NCI-H1436 treated with DMSO at 0.1 percent for 48 hours (cell line): ENCODE results near the gene SRPX2.
A peak's percentile ranks its signal among the peaks of the same experiment; 100 is the strongest.

Experiments used
- DNase-seq: peaks from one replicate; lab custom pipeline; 2025; lab: John Stamatoyannopoulos, UW

The SRPX2 gene

DNA sequence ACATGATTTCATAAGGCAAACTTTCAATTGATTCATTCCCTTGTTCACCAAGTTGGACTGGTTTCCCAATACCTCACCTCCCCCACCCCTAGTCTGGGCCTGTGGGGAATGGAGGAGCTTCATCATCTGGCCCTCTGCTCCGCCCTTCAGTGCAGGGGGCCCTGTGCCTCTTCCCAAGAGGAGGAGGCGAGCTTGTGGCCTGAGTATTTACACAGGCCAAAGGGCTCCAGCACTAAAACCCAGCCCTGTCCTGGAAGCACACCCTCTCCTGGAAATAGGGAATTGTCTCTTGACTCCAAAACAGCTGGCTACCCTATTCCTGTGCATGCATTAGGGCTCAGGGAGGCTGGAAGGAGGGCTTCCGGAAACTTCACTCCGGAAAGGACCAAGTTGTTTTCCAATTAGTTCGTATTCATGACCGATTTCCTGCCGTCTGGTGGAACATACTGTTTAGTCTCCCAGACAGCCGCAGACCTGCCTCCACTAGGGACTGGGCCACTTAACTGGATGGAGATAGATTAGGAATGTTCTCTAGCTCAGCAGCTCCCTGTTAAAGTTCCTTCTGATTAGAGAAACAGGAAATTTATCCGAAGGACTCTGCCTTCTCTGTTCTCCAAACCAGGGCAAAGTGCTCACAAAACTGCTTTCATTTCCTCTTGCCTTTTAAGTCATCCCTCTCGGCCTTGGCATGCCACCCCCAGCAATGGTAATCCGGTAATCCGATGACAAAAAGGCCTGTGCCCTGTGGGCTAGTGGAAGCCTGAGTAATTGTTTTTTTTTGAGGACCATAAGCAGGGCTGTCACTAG, 5.8 kb downstream of the SRPX2 start:
- no peak for DNase-seq

DNA sequence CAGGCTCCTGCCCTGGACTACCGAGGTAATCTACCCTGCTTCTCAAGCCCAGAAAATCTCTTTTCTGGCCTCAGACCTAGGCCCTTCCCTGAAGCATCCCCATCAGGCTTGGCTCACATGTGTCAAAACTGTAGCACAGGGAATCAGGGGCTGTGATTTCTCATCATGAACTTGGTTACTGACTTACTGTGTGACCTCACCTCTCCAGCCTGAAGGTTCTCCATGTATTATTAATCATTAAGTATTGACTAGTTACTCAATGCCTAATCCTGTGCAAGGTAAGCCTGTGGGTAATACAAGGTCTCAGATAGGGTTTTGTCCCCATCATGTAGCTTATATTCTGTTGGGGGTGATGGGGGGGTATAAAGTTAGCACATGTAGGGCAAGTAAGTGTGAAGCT, 6.8 kb downstream of the SRPX2 start:
- DNase-seq: no peak

DNA sequence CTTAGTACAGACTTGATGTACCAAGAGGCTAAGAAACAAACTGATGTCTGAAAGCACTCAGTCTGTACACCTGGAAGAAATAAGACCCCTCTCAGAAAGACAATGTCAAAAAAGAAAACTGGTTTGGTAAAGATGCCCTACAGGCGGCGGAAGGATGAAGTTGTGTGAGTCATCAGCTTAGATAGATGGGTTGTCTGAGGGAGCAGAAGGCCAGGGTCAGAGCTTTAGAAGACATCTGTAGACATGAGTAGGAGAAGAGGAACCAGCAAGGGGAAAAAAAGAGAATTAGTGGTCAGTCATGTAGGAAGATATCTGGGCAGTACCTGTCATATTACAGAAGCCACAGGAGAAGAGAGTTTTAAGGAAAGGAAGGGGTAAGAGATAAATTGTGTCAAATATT, 8.3 kb downstream of the SRPX2 start:
- no peak for DNase-seq

DNA sequence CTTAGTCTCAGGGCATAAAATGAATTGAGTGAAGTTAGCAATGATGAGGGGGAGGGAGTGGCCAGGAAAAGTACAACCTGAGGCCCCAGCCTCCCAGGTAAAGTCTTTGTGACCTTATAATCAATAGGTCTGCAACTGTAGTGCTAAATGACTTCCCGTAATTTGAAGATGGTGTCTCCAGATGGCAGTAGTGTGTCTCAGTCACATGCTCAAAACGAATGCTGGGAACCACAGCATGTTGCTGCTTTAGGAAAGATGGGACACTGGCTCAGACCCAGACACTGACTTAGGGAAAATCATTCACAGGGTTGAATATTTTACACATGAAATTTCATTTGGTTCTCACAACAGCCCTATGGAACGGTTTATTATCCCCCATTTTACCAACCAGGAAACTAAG, 10.3 kb downstream of the SRPX2 start:
- no peak for DNase-seq

DNA sequence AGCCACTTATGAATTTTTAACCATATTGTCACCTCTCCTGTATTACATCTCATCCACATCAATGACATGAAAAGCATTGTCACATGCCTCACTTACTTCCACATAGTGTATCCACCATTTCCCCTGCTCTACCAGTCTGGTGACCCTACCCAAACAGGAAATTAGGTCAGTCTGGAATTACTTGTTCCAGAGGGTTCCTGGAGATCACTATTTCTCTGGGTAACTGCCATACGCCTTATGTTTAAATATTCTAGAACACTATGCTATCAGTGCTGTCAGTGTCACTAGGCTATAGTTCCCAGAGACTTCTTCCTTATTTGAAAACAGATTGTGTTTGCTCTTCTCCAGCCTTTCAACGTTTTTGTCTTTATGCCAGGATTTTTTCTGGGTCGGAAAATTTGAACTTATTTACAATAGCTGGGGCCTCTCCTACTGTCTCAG, 15.0 kb downstream of the SRPX2 start:
- DNase-seq: no peak

DNA sequence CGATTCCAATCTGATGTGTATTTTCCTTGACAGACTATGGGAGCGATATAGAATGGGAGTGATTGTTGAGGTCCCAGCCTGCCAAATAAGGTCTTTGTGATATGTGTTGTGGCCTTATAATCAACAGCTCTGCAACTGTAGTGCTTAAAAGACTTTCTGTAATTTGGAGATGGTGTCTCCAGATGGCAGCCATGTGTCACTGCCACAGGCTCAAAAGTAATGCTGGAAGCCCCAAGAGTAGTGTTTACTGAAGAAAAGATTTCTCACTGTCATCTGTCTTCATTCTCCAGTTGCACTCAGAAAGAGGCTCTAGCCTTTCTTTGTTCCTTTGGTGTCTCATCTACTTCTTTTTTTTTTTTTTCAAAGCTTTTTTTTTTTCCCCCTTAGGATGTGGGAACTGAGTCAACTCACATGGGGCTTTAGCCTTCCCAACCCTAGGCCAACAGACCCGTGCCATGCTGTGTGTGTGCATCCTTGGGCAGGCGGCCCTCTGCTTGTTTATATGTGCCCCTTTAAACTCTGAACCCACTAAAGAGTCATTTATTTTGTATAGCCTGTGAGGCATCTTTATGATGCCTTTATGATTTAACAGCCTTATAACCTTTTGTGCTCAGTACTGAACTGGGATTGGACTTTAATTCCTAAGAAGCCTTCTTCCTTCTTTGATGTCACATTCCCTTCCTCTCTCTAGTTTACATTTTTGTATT, 15.6 kb downstream of the SRPX2 start:
- no peak for DNase-seq

DNA sequence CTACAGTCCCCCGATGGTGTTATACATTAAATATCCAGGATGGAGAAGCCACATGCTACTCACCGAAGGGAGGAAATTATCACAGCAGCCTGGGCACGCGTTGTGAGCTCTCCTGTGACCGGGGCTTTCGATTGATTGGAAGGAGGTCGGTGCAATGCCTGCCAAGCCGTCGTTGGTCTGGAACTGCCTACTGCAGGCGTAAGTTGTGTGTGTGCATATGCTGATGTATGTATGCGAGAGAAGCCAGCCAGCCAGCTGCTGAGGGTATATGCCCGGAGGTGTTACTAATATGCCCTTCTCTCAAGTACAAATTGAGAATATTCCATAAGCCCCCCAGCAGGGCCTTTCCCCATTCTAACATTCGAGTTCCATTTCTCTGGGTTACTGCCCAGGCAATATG, 18.2 kb downstream of the SRPX2 start:
- no peak for DNase-seq

DNA sequence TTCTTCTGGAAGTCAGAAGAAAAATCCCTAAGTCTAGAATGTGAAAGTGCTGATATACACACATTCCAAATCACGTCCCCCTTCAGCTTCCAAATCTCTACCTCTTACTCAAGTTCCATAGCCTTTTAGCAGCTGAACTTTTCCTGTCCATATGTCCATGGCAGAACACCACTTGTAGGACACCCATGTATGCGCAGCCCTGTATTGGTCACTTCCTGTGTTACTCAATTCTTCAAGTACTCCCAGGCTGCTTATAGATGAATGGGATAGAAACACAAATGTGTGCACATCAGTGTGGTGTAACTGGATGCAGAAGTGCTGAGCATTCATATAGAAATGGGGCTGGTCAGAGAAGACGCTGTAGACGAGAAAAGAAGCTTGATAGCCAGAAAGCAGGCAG, 18.8 kb downstream of the SRPX2 start:
- DNase-seq: no peak

DNA sequence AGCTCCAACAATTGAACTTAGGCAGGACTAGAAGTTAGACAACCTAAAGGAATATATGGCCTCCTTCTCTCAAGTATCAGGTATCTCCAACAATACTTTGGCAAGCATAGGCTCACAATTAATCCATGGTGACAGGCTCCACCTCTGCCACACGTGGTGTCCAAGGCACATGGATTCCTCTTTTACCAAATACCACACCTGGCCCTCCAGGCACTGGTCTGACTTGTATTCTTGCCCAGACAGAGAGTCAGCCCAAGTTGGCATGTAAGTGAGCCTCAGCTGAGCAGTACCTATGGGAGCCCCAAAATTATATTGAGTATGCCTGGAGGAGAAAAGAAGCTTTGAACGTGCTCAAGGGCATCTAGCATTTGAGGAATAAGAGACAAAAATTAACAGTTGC, 19.6 kb downstream of the SRPX2 start:
- no peak for DNase-seq

DNA sequence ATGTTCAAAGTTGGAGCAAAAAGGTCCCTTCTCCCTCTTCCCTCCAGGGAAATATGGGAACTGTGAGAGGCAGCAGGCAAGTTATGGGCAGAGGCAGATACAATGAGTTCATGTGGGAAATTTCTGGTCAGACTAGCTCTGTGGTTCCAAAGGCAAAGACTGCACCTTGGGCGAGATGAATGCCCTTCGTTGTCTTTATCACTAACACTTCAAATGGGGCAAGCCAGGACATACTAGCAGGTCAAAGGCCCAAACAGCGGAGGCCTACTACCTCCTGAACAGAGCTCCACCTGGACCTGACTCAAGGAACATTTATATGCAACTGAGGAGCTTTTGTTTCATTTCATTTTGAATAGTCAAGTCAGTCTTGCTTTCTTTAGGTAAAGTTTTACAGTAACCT, 29.0 kb downstream of the SRPX2 start:
- no peak for DNase-seq

DNA sequence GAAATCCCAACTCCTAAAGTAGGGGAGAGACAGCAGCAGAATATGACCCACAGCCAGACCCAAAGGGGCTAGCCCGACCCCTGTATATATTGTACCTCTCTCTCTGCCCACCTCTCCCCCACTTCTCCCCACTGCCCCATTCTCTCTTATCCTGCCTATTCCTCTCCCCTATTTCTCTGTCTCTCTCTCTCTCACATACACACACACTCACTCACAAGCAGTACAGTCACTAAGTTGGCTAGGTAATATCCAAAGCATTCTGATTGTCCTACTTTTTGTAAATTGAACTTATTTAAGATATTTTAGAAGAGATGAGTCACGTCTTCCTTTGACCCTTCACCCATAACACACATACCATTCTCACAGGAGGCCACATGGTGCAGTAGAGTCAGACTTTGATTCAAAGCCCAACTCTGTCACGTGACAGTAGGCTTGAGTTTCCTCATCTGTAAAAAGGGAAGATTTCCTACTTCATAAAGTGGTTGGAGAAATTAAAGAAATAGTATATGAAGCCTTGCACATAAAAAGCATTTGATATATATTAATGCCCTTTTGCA, 29.5 kb downstream of the SRPX2 start:
- DNase-seq: no peak

DNA sequence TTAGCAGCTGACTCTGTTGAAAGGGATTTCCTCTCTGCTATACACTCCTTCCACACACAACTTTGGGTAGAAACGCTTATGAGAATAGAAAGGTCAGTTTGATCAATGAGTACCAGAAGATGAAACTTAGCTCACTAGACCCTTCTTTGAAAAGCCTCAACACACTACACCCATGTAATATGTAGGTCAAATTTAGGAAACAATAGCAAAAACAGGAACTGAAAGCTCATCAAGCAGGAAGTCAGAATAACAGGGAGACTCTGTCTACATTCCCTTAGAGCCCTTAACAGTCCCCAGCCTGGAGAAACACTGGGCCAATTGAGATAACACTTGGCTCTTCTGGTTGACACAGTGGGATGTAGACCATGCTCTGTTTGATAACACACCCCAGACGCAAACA, 30.7 kb downstream of the SRPX2 start:
- DNase-seq: no peak

DNA sequence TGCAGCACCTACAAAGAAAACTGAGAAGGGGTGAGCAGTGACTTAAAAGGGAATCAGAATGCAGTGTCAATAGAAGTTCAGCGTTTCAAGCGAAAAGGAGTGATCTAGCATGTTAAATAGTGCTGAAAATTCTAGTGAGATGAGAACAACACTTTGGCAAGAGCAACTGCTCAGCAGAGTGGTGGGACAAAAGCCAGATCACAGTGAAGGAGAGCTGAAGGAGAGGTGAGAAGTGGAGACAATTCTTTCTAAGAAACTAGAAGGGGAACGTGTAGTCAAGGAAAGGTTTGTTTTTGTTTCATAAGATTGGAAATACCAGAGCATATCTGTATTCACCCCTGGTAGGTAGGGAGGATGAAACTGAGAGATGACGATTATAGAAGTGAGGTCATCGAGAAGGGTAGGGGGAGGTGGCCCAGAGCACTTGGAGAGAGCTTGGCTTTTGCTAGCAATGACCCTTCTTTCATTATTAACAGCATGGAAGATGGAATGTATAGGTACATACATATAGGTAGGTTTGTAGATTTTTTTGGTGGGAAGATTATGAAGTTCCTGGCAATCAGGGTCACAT, 33.7 kb downstream of the SRPX2 start:
- DNase-seq: no peak

DNA sequence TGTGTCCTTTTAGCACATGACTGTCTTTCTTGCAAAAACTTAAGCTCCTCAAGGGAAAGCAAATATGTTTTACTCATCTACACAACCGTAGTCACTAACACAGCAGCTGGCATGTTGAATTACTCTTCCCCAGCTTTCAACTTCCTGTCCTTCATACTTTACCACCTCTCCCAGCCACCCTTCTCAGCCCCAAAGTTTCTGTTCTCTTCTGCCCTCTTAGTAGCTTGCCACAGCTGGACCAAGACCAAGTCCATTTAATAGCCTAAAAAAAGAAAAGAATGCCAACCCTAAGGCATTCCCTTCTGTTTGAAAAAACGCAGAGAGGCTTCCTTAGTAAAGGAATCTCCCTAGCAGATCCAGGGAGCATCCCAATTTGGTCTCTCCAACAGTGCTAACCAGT, 36.8 kb downstream of the SRPX2 start:
- no peak for DNase-seq

DNA sequence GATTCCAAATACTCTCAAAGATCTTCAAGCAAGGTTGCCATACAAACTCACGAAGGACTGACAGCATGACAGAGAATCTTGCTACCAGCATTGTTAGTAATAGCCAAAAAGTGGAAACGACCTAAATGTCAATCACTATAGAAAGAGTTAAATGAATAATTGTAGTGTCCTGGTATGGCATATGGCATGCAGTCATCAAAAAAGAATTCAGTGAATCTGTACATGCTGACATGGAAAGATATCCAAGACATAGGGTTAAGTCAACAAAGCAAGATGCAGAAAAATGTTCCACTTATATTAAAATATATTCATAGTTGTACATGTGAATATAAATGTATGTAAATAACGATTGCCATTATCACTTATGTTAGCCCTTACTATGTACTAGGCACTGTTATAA, 37.6 kb downstream of the SRPX2 start:
- no peak for DNase-seq

DNA sequence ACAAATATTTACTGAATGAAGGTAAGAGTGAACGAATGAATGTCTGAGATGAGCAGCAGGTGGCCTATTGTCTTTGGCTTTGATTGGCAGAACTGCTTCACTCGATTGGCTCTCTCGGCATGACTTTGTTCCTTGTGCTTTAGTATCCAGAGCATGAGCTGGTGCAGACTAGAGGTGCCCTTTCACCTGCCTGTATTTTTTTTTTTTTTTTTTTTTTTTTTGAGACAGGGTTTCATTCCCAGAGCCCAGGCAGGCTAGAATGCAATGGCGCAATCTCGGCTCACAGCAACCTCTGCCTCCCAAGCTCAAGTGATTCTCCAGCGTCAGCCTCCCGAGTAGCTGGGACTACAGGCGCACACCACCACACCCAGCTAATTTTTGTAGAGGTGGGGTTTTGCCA, 38.9 kb downstream of the SRPX2 start:
- DNase-seq: no peak

DNA sequence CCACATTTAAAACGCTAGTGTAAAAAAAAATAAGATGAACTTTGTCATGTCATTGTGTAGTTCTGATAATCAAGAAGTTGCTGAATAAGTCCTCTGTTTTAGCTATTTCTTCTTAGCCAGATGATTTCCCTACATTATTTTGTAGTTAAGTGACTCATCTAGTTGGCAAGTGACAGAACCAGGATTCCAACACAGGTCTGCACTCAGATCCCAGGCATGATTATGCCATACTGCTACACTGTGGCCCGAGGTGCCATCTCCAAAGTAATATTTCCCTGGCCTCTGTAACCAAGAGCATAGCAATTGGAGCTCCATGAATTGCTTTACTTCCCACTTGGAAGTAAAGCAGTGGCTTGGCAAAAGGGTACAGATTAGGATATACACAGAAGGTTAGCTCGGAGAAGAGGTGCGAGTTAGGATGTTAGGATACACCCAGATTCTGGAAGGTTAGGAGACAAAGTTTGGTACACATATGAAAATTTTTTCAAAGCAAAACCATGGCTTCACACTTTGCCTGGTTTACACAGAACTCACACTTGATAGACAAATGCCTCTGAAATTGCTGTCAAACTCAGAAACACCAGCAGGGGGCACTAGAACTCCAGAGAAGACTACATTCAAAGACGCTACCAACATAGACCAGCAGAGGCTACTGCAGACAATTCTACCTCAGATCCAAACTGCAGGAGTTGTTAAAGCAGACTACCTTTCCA, 41.4 kb downstream of the SRPX2 start:
- DNase-seq: peak; percentile 34

DNA sequence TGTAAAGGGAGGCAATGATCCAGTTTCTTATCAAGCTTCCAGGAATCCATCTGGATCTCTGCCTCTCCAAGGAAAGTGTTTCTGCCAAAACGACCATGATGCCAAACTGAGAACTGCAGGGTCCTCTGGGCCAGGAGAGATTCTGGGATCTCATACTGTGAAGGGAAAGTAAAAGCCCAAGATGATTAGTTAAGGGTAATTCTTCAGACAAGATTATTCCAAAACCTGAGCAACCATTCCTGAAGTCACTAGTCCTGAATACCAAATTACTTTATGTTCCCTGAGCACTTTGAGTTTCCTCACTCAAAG, 42.0 kb downstream of the SRPX2 start:
- DNase-seq: no peak

DNA sequence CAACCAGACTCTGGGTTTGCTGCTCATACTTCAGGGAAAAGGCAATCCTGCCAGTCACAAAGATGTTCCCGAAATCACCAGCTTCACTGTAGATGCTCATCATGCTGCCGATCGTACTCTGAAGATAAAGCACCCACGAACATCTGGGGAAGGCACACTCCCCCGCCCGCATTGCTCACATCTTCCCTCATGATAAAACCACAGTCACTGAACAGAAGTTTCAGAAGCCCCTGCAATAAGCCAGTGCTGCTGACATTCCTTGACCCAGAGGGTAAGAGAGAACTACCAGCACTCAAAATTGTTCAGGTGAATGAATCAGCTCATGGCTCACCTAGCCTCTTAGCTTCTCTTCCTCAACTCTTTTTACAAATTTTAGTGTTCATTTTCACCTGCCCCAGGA, 43.1 kb downstream of the SRPX2 start:
- DNase-seq: no peak

DNA sequence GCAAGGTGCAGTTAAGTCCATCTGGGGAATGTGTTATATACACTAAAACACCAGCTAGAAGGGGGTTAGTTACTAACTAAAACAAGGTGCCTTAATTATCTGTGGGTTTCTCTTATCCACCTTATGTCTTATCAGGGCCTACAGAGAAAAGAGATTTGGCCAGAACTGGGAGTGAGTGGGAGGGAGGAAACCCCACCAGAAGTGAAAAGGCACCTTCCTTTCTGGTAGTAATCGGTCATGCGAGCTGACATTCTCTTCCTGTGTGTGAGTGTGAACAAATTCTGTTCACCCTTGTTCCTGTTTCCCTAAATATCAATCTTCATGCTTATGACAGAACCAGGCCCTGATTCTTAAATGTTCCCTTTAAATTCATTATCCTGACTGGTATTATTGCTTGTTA, 43.5 kb downstream of the SRPX2 start:
- DNase-seq: no peak

DNA sequence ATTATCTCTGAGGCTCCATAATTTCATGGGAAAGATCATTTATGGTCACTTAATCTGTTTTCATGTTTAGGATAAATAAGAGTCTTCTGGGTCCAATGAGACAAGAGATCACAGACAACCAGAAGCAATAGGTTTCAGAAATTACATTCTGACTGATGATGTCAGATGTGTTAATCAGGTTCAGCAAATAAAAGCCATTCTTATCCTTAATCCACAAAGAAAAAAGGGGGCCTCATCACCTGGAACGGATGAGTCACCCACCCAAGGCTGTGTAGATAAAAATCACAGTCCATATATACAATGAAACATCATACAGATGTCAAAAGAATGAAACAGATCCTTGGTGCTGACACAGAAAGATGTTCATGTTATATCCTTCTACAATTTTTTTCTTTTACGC, 51.3 kb downstream of the SRPX2 start:
- DNase-seq: no peak

DNA sequence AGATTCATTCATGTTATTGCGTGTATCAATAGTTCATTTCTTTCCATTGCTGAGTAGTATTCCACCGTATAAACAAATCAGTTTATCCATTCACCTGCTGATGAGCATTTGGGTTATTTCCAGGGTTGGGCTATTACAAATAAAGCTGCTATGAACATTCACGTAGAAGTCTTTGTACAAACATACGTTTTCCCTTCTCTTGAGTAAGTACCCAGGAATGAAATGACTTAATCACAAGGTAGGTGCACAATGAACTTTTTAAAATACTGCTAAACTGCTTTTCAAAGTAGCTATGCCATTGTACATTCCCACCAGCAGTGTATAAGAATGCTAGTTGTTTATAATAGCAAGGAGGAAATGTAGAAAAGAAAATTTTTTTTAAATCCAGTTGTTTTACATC, 52.0 kb downstream of the SRPX2 start:
- no peak for DNase-seq
